HG03060 (cell line): ENCODE data around the gene BRAP.
"Not testable (repeated sequence)": the region's sequence is repeated elsewhere in the genome, so short reads cannot be mapped to it uniquely, and the experiment has no call there.

Experiments used
- ATAC-seq: cut with Tn5 transposase; IDR thresholded peaks from one replicate; pipeline ENCODE4 v1.9.1; 2021; ENCODE audit warnings: low read depth, moderate number of reproducible peaks; ENCODE audit not compliant: unreplicated experiment

Gene BRAP

DNA sequence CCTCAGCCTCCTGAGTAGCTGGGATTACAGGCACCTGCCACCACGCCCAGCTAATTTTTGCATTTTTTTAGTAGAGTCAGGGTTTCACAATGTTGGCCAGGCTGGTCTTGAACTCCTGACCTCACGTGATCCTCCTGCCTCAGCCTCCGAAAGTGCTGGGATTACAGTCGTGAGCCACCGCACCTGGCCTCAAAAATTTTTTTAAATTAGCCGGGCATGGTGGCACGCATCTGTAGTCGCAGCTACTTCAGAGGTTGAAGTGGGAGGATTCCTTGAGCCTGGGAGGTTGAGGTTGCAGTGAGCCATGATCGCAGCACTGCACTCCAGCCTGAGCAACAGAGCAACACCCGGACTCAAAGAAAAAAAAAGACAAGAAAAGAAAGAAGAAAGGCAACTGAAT, 67.9 kb downstream of the BRAP start:
- ATAC-seq: not testable (repeated sequence)

DNA sequence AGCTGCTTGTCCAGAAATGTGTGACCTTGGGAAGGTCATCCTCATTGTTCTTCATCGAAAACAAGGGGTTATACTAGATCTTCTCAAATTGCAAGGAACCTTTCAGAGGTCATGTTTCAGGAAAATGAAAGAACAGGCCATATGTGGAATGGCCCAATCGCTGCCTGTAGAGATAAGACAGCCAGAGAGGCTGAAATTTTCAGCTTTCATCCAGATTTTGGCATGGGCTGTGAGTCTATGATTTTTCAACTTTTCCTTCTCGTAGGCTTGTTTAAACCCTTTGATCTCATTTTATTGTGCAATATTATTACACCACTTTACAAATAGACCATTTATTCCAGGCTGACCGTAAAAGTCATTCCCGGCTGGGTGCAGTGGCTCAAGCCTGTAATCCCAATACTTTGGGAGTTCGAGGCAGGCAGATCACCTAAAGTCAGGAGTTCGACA, 69.6 kb downstream of the BRAP start:
- ATAC-seq: no peak

DNA sequence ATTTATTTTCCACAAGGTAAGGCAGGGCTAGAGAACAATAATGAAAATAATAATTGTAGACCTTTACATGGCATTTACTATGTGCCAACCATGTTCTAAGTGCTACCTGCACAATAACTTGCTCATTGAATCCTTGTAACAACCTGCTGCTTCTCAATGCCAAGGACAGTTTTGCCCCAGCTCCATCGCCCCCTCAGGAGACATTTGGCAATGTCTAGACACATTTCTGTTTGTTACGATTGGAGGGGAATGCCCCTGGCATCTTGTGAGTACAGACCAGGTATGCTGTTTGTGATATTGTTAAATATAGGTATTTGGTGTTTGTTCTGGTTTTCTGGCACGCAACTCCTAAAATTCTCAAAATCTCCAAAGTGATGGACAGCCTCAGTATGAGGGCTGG, 78.5 kb downstream of the BRAP start:
- no peak for ATAC-seq

DNA sequence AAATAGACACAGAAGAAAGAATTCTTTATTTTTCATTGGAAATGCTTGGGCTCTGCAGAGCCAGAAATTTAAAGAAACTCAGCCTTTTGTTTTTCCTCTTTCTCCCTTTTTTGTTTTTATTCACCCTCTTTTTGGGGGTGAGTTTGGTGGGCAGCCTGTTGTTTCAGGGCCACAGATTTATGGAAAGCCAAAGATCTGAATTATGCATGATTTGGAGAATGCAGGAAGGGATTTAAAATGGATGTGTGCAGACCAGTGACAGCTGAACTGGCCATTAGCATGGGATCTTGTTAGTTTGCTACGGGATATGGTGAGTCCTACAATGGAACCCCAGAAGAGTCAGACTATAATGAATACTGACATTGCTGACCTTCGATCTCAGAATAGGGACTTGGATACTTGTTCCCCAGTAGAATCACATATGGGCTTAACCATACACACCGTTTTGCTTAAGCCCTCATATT, 79.0 kb downstream of the BRAP start:
- ATAC-seq: no peak

DNA sequence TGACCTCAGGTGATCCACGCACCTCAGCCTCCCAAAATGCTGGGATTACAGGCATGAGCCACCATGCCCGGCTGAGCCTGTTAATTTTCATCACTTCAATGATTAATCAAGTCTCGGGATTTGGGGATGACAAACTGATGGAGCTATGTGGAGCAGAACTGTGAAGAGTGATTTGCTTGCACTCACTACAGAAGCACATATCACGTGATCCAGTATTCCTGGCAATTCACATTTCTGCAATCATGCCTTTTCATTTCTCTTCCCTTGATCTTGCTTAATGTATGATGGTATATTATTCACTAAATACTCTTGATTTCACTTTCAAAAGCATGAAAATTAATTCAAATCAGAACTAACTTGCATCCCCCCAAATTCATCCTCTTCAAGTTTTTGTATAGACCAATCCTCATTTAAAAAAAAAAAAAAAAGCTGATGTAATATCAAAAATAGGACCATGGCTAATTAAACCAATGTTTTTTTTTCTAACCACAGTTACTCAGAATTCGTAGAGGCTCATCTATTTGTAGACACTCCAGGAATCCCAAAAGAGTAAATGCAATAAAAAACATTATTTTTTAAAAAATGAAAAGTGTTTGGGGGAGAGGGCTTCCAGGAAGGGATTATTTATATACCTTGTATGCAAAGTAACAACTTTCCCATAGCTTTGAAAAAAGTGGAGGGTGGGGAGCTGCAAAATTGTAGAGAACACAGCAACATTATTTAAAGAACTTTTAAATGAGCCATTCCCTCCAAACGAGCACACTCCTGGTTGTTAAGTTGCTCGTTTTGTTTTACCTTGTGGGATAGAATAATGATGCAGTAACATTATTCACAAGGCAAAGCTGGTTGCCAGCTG, 79.6 kb downstream of the BRAP start:
- no peak for ATAC-seq

DNA sequence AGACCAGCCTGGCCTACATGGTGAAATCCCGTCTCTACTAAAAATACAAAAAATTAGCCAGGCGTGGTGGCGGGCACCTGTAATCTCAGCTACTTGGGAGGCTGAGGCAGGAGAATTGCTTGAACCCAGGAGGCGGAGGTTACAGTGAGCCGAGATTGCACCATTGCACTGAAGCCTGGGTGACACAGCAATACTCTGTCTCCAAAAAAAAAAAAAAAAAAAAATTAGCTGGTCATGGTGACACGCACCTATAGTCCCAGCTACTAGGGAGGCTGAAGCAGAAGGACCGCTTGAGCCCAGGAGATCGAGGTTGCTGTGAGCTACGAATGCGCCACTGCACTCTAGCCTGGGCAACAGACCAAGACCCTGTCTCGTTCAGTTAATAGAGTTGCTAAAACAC, 82.9 kb downstream of the BRAP start:
- ATAC-seq: not testable (repeated sequence)

DNA sequence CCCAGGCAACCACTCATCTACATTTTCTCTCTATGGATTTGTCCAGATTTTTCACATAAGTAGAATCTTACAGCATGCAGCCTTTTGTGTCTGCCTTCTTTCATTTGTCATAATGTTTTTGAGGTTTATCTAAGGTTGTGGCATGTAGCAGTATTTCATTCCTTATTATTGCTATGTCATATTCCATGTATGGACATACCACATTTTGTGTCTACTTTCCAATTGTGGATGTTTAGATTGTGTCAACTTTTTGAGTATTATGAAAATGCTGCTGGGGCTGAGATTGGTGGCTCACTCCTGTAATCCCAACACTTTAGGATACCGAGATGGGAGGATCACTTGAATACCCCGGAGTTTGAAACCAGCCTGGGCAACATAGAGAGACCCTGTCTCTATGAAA, 83.4 kb downstream of the BRAP start:
- no peak for ATAC-seq

DNA sequence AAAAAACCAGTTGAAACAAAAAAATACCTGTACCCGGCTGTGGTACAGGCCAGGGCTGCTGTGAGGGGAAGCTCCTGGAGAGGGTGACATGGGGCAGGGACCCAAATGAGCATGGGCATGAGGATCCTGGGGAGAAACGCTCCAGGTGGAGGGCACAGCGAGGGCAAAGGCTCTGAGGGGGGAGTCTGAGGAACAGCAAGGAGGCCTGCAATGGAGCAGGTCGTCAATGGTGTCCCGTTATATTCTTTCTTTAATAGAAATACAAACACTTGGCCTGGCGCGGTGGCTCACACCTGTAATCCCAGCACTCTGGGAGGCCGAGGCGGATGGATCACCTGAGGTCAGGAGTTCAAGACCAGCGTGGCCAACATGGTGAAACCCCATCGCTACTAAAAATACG, 84.8 kb downstream of the BRAP start:
- ATAC-seq: not testable (repeated sequence)

DNA sequence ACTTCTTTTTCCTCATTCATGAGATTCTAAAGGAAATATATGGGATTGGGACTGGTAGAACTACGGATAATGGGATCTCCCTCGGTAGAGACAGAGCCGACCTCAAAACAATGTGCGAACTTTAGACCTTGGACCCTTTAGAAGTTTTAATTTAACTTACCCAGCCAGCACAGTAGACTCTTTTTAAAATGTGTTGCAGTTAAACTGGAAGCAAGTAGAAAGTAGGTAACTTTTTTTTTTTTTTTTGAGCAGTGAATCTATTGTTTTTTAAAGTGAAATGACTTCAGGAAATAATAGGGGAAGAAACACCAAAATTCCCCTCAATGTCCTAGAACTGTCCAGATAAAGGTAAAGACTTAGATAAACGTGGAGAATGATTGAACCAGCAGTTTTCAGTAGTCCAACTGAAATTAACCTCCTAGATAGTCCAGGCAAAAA, 85.5 kb downstream of the BRAP start:
- no peak for ATAC-seq

DNA sequence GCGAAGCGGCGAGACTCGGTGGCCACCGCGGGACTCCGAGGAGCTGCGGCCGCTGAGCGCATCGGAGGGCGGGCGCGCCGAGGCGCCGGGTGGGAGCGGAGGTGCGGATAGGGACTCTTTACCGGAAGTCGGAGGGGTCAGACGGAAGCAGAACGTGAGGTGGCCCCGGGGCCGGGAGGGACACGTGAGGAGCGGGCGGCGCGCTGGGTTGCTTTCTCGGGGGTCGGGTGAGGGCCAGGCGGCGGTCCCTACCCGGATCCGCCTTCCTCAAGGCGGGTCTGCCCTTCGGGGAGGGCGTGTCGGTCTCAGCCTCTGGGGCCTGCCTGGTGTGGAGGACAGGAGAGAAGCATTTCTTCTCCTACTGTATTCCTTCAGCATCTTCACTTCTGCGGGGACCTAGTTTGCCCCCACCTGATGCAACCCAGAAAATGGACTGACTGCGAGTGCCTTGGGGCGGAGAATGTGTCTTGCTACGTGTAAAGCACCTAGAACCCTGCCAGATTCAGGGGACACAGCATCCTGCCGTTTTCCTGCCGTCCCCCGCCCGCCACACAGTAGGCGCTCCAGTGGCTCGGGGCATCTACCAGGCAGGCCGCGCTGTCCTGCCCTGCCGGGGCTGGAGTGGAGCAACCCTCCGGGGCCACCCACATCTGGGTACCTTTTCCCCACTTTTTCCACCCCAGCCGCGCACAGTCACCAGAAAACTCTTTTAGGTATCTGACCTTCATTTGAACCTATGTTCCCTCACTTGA, 86.1 kb downstream of the BRAP start:
- peak; percentile 44 for ATAC-seq

DNA sequence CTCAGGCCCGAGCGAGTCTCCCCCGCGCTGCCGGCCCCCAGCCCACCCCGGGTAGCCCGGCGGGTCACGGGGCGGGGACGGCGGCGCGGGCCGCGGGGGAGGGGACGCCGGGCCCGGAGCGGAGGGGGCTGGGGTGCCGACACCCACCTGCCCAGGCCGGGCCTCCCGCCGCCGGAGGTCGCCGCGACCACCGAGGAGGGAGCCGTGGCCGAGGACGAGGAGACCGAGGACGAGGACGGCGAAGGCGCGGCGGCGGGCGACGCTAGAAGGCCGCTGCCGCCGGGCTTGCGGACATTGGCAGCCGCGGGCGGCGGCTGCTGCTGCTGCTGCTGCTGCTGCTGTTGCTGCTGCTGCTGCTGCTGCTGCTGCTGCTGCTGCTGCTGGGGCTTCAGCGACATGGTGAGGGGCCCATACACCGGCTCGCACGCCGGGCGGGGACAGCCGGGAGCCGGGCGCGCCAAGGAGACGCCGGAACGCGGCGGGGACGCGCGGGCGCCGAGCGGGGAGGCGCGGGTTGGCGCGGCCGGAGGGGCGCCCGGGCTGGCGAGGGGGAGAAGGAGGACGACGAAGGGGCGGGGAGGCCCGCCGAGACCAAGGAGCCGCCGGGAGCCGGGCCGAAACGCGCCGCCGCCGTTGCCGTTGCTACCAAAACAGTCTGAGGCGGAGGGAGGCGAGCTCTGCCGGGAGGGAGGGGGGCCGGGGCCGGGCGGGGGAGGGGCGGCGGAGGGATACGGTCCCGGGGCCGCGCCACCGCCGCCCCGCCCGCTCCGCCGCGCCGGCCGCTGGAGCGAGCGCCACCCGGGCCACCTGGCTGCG, 86.9 kb downstream of the BRAP start, which contains the start of gene ATXN2:
TSS of gene ATXN2 (minus strand) at position 679 of the 816 bp plus-strand sequence. CDS start at position 398, 281 bp downstream.
- no peak for ATAC-seq

DNA sequence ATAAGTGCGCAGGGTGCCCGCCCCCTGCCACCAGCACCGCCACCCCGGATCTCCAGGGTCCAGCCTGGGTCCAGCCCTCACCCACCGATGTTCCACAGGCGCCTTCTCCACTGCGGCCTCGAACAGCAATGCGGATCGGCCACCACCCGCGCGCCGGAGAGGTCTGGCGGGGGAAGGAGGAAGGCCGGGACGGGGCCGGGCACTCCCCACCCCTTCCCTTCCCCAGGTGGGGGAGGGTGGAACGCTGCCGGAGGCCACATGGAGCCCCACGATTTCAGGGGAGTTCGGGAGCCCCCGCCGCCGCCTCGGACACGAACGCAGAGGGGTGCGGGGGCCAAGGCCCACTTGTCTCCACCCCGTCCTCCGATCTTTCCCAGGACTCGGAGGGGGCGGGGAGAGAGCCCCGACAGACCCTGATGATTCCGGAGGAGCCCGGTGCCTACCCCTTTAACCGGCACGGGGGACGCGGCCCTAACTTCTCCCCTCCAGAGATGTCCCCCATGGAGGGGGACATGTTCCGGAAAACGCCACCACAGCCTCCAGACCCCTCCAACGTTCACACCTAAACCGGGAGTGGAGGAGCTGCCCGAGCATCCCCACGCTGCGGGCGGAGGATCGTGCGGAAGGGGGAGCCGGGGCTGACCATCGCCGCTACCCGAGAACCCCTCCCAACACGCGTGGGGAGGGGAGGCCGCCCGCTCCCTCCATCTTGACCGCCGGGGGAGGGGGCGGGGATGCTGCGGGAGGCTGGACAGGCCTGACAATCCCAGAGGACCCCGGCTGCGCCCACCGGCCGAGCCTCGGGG, 87.7 kb downstream of the BRAP start:
- no peak for ATAC-seq

DNA sequence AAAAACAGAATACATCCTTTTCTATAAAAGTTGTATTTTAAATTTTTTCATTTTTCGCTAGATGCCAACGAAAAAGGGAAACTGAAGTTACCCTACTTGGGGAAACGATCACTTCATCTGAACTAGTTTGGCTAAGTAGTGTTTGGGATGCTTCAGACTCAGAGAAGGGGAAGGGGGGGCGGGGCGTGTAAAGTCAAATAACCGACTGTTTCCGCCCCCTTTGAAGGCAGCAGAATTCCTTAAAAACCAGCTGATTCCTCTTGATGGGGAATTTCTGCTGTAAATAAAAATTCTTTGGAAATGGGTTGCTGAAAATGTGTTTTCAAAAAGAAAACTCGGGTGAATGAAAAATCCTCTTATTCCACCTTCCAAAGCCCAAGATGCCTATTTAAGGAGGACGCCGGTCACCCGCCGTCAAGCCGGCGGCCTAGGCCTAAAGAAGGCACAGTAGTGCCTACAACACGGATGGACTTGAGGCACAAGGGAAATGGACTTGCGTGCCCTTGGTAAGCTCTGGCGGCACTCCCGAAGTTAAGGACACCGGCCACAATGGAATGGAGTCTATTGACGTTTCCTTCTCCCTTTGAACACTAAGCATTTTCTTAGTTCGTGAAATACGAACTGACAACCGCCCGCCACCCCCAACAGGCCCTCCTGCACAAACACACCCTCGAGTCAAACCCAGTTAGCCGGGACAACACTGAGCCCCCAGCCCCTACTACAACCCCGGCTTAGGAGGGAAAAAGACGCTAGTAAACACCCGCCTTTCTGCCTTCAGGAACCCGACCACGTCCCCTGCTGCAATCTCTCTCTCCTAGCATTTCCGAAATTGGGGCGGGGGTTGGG, 88.5 kb downstream of the BRAP start:
- no peak for ATAC-seq

DNA sequence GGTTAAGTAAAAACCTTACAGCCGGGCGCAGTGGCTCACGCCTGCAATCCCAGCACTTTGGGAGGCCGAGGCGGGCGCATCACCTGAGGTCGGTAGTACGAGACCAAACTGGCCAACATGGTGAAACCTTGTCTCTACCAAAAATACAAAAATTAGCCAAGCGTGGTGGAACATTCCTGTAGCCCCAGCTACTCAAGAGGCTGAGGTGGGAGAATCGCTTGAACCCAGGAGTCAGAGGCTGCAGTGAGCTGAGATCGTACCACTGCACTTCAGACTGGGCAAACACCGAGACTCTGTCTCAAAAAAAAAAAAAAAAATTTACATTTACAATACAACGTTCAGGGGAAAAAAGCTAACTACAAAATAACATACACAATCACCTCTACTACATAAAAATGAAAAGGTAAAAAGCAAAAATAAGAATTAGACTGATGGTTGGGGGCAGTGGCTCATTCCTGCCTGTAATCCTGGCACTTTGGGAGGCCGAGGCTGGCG, 90.4 kb downstream of the BRAP start:
- ATAC-seq: not testable (repeated sequence)
